Thyroid gland (tissue), 4 donors: ENCODE results near the gene CRB1.

Experiments used
- POLR2A ChIP-seq, 2 donors: fragments of 450-650 bp; IDR thresholded peaks; one replicate each; pipeline ENCODE4 v1.6.1; 2017; ENCODE audit warnings: antibody characterized with exemption in 2 of 2, mild to moderate bottlenecking in 2 of 2, moderate library complexity in 1 of 2
- TF ChIP-seq, protein P1 (sequence below), 6 experiments: fragments of 200-600 bp in 3 of 6; fragments of 450-650 bp in 3 of 6; sonication (generic) in 3 of 6; IDR thresholded peaks; one replicate each; pipeline ENCODE4 v1.5.1; 2016 to 2019; ENCODE audit warnings: antibody characterized with exemption in 6 of 6, mild to moderate bottlenecking in 2 of 6, inconsistent platforms in 1 of 6, moderate library complexity in 1 of 6

DNA sequence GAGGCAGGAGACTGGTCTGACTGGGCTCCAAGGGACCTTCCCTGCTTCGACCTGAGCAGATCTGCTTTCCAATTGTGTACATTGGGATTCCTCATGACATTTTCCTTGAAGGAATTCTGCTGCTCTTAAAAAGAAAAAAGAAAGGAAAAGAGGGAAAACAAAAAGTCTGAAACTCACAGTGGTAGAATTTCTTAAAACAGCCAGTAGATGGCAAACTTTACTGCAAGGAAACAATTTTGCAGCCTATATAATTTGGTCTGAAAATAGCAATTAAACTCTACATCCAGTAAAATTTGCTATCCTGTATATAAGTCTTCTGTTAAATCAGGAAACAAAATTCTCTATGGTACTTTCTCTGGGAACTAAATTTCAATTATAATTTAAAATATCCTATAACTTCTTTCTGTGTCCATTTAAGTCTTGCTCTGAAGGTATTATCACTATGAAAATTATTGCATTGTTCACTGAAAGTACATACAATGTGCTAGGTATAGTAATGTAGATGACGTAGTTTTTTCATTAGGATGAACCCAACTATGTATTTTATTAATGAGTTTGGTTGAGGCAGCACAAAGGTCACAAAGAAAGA is 59.8 kb downstream of the CRB1 start:
- no peak for TF ChIP-seq POLR2A (IDR thresholded peaks at IDR 0.05)
- TF ChIP-seq, protein P1, sequence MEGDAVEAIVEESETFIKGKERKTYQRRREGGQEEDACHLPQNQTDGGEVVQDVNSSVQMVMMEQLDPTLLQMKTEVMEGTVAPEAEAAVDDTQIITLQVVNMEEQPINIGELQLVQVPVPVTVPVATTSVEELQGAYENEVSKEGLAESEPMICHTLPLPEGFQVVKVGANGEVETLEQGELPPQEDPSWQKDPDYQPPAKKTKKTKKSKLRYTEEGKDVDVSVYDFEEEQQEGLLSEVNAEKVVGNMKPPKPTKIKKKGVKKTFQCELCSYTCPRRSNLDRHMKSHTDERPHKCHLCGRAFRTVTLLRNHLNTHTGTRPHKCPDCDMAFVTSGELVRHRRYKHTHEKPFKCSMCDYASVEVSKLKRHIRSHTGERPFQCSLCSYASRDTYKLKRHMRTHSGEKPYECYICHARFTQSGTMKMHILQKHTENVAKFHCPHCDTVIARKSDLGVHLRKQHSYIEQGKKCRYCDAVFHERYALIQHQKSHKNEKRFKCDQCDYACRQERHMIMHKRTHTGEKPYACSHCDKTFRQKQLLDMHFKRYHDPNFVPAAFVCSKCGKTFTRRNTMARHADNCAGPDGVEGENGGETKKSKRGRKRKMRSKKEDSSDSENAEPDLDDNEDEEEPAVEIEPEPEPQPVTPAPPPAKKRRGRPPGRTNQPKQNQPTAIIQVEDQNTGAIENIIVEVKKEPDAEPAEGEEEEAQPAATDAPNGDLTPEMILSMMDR (IDR thresholded peaks at IDR 0.05), result peak in 4 of 6 experiments; percentile 18 to 61 (median 48)
